Lower leg skin (tissue), 4 donors: ENCODE measurements around the gene YPEL3. TPM values are rescaled to one million over a fixed set of nuclear protein-coding genes. Genes with fewer than 3 reads are reported as not detected.

Experiments
- DNase-seq, 2 donors: peaks; one replicate each; pipeline ENCODE4 v3.0.0-alpha.2; 2019; ENCODE audit warnings: low spot score in 2 of 2
- H3K4me3 ChIP-seq: fragments of 200-600 bp; sonication (generic); 2 replicates; pipeline ENCODE4 v1.5.1; 2017; ENCODE audit warnings: mild to moderate bottlenecking, low read depth; ENCODE audit not compliant: poor library complexity, severe bottlenecking
- POLR2A ChIP-seq, 2 donors: fragments of 450-650 bp; IDR thresholded peaks; one replicate each; pipeline ENCODE4 v1.6.1; 2016 to 2017; ENCODE audit warnings: antibody characterized with exemption in 2 of 2, mild to moderate bottlenecking in 1 of 2, moderate library complexity in 1 of 2
- WGBS, 2 donors: methylation state at CpG; one replicate each; pipeline ENCODE4 v1.1.5; 2018; 5-methylcytosine and 5-hydroxymethylcytosine counted together
- intact Hi-C: fragments of 100-400 bp; cut with DNase I; formaldehyde crosslinking; loops from one replicate; pipeline ENCODE4 v1.15.0; 2023; ENCODE audit warnings: low total_unique reads
- total RNA-seq, 4 donors: library from RNA; depleted of rRNA; stranded (reverse); fragments of >200 nt; gene quantifications; one replicate each; pipeline ENCODE4 v1.1.0, GENCODE V29; 2016
- TF ChIP-seq, protein P1 (sequence below), 3 donors: fragments of 450-650 bp; IDR thresholded peaks; one replicate each; pipeline ENCODE4 v1.5.1; 2016; ENCODE audit warnings: antibody characterized with exemption in 3 of 3, mild to moderate bottlenecking in 3 of 3, moderate library complexity in 2 of 3

YPEL3 gene
- total RNA-seq, 4 donors from 2014 or later, result 185 to 351 (median 229) TPM

DNA sequence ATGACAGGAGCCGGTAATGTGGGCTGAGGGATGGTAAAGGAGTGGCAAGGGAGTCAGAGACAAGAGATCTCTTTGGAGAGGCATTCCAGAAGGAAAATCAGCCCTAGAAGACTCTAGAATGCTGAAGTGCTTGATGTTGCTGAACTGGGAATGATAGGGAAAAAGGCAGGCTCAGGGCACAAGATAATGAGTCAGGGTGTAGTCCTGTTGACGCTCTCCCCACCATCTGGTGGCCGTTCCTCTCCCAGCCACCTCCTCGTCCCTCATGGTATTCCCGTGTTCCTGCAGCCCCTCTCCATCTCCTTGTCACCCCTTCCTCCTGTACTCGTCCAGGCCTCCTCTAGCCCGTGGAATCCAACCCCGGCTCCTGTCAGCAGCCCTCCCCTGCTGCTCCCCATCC lies 41.6 kb downstream of the YPEL3 start:
- no peak for DNase-seq
- no peak for TF ChIP-seq POLR2A (IDR thresholded peaks at IDR 0.05)
- TF ChIP-seq, protein P1, sequence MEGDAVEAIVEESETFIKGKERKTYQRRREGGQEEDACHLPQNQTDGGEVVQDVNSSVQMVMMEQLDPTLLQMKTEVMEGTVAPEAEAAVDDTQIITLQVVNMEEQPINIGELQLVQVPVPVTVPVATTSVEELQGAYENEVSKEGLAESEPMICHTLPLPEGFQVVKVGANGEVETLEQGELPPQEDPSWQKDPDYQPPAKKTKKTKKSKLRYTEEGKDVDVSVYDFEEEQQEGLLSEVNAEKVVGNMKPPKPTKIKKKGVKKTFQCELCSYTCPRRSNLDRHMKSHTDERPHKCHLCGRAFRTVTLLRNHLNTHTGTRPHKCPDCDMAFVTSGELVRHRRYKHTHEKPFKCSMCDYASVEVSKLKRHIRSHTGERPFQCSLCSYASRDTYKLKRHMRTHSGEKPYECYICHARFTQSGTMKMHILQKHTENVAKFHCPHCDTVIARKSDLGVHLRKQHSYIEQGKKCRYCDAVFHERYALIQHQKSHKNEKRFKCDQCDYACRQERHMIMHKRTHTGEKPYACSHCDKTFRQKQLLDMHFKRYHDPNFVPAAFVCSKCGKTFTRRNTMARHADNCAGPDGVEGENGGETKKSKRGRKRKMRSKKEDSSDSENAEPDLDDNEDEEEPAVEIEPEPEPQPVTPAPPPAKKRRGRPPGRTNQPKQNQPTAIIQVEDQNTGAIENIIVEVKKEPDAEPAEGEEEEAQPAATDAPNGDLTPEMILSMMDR (IDR thresholded peaks at IDR 0.05), result no peak
- WGBS, 2 donors, result 76 to 80% methylated on average over 8 of the region's 8 CpGs
- intact Hi-C loops, result no loop called here
- no peak overlapping the region for H3K4me3 ChIP-seq

DNA sequence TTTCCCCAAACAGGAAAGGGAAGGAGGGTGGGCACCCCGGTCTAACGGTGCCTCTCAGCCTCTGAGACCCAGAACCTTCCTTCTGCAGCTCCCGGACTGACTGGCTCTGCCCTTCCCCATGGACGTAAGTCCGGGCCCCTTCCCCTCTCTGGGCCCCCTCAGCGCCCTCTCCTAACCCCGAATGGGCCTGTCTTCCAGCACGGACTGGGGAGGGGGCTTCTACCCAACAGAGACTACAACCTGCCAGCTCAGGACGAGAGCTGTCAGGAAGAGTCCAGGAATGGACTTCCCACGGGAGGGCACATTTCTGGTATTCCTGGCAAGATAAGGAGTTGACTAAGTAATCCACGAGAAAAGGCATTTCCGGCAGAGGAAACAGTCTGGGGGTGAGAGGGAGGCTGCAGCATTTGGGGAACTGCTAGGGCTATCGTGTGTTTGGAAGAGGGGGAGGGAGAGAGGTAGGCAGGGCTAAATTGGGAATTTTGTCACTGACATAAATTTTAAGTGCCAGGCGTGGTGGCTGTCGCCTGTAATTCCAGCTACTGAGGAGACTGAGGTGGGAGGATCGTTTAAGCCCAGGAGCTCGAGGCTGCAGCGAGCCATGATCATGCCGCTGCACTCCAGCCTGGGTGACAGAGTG lies 42.5 kb downstream of the YPEL3 start:
- DNase-seq, result no peak
- intact Hi-C loops, result no loop called here
- TF ChIP-seq, protein P1 (IDR thresholded peaks at IDR 0.05), result no peak
- no peak for TF ChIP-seq POLR2A (IDR thresholded peaks at IDR 0.05)
- 2 to 8% methylated on average over 19 of the region's 19 CpGs for WGBS, 2 donors
- H3K4me3 ChIP-seq, result peak overlapping the region; percentile 50

DNA sequence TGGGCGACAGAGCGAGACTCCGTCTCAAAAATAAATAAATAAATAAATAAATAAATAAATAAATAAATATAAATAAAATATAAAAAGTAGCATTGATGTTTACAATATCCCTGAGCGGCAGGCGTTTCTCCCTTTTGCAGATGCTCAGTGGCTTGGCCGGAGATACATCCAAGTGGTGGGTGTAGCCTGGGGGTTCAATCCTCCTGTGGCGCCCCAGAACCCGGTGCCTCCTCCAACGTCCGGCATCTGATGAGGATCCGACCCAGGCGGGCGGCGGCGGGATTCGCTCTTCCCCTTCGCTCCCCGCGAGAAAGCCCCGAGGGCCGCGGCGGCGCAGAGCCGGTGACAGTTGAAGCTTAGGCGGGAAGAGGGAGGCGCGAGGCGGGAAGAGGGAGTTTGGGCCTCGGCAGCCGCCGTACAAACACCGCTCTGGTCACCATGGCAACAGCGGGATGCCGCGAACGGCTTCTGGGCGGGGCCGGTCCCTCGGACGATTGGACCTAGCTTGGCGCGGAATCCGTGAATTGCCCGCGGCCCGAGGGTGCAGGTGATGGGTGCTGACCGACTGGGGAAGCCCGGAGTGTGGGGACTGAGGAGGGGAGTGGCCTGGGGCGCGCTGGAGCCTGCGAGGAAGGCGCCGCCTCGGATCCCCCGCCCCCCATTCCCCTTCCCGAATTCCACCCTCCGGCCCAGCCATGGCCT lies 43.2 kb downstream of the YPEL3 start:
- intact Hi-C loops, result no loop called here
- TF ChIP-seq, protein P1 (IDR thresholded peaks at IDR 0.05), result no peak
- no peak for TF ChIP-seq POLR2A (IDR thresholded peaks at IDR 0.05)
- WGBS, 2 donors, result 6 to 8% methylated on average over 30 to 46 of the region's 58 CpGs
- peak; percentile 90 to 98 for DNase-seq
- peak overlapping the region; percentile 50 for H3K4me3 ChIP-seq

DNA sequence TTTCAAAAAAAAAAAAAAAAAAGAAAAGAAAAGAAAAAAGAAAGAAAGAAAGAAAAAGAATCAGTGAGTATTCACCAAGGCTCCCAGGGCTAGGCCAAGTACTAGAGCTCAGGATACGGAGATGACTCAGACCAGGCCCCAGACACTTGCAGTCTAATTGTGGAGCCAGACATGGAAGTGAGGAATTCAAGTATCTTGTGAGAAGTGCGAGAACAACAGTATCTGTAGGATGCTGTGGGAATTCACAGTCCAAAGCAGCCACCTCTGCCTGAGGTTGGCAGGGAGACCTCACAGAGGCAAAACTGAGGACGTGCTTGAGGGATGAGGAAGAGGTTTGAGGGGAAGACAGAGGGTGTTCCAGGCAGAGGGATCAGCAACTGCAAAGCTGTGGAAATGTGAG lies 44.5 kb downstream of the YPEL3 start:
- DNase-seq, result no peak
- TF ChIP-seq, protein P1 (IDR thresholded peaks at IDR 0.05), result no peak
- no peak for TF ChIP-seq POLR2A (IDR thresholded peaks at IDR 0.05)
- no peak overlapping the region for H3K4me3 ChIP-seq
- intact Hi-C loops, result no loop called here
- 70 to 76% methylated on average over 3 of the region's 3 CpGs for WGBS, 2 donors

DNA sequence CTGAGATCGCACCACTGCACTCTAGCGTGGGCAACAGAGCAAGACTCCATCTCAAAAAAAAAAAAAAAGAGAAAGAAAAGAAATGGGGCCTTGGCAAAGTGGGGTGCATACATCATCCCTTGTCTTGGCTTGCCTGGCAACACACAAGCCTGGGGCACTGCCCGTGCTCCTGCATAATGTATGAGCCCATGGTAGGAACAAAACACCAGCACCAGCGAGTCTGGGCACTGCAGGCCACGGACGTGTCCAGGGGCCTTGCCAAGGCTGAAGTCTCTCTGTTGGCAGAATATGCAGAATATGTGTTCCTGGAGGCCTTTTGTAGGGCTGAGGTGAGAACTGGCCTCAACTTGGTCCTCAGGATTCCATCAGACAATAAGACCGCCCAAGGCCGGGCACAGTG lies 46.1 kb downstream of the YPEL3 start:
- TF ChIP-seq POLR2A (IDR thresholded peaks at IDR 0.05), result no peak
- TF ChIP-seq, protein P1 (IDR thresholded peaks at IDR 0.05), result no peak
- no peak overlapping the region for H3K4me3 ChIP-seq
- intact Hi-C loops, result no loop called here
- WGBS, 2 donors, result 65 to 68% methylated on average over 7 to 8 of the region's 8 CpGs
- peak in 1 of 2 donors; percentile 33 for DNase-seq
